Urinary bladder (tissue), 4 donors: Measurements from ENCODE around the gene STK4. TPM values are rescaled to one million over a fixed set of nuclear protein-coding genes. Genes with fewer than 3 reads are reported as not detected.

Experiments
- DNase-seq: peaks from one replicate; pipeline ENCODE4 v3.0.0-alpha.2; 2015; ENCODE audit errors: extremely low spot score
- H3K27ac ChIP-seq: one replicate; pipeline ENCODE4 v1.5.1; 2013; ENCODE audit warnings: low read depth, mild to moderate bottlenecking, moderate library complexity
- H3K36me3 ChIP-seq: one replicate; pipeline ENCODE4 v1.6.1; 2013; ENCODE audit warnings: mild to moderate bottlenecking, moderate library complexity; ENCODE audit not compliant: insufficient read depth
- H3K4me1 ChIP-seq: one replicate; pipeline ENCODE4 v1.6.1; 2013; ENCODE audit warnings: mild to moderate bottlenecking, moderate library complexity; ENCODE audit not compliant: insufficient read depth
- H3K4me3 ChIP-seq: one replicate; pipeline ENCODE4 v1.5.1; 2013; ENCODE audit warnings: low read depth, low read length
- WGBS: extraction: QIAGEN DNeasy Blood & Tissue Kit; methylation state at CpG from one replicate; pipeline ENCODE4 v1.1.7; 2013; 5-methylcytosine and 5-hydroxymethylcytosine counted together
- polyA plus RNA-seq: library from polyadenylated mRNA; stranded (reverse); fragments of 200-250 nt; gene quantifications from one replicate; pipeline ENCODE4 v1.2.3, GENCODE V29; 2013
- total RNA-seq: library from RNA; depleted of rRNA; stranded (reverse); fragments of >200 nt; gene quantifications from one replicate; pipeline ENCODE4 v1.2.3, GENCODE V29; 2014
- donor health status: healthy with polysubstance abuse.
- donor health status: healthy.

The STK4 gene
- total and polyA plus RNA-seq, 2 donors: 11.6 to 37.5 TPM

DNA sequence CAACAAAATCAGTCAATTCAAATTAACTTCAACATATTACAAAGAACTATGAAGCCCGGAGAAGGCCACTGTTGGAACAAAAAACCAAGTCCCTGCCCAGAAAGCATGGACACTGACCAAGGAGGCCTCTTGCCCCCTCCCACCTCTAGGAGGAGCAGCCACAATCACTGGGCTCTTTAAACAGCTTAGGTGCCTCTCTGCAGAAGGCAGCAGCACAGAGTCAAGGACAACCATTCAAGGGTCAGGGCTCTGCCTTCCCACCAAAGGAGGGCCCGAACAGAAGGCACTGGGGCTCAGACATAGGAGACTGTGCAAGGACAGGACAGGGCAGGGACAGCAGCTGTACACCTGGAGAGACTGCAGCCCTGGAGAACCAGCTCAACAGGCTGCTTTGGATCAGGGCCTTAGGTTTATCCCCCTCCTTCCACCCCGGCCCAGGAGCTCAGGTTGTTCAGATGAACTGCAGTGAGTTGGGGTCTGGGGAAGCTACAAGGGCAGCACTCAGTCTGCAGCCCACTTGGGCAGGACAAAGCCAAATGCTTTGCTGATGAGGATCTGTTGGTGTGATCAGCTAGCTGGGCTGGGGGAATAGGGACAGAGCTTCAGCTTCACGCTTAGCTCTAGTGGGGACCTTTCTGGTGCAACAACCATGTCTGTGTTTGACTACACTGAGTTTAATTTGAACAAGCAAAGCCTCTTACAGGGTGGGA is 23.9 kb upstream of the STK4 start:
- WGBS: 80% methylated on average over 4 of the region's 4 CpGs
- Histone ChIP-seq H3K4me3 (no peak overlapping the region), H3K36me3 (no peaks in the 10 kb centered on the region), H3K27ac (no peak overlapping the region), H3K4me1 (no peaks in the 10 kb centered on the region)
- DNase-seq: no peak

DNA sequence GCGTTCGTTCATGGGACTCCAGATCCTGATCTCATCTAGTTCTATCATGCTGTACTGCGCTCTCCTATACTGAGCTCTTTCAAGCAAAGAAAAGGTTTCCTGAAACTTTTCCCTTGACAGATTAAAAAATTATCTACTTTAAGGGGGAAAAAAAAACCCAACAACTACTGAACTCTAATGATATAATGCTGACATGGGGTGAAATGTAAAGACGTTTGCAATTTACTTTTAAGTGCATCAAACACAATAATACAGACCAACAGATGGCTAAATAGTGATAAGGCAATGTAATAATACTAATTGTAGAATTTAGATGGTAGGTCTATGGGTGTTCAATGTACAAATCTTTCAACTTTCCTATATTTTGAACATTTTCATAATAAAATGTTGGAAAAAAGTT is 22.5 kb upstream of the STK4 start:
- WGBS: 87% methylated on average over 4 of the region's 4 CpGs
- H3K4me3 ChIP-seq: no peak overlapping the region
- H3K36me3 ChIP-seq: no peaks in the 10 kb centered on the region
- H3K27ac ChIP-seq: no peak overlapping the region
- no peaks in the 10 kb centered on the region for H3K4me1 ChIP-seq
- DNase-seq: no peak

DNA sequence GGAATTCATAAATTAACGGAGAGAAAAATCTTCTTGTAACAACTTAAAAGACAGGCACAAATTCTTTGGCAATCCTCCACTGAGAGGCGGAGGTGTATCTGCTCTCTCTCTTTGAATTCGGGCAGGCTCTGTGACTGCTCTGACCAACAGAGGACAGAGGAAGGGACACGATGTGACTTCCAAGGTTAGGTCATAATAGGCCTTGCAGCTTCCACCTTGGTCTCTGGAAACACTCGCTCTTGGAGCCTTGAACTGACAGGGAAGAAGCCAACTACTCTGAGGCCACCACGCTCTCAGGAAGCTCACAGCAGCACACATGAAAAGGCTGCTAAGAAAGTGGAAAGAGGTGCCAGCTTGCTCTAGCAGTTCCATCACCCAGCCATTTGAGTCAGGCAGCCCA is 21.1 kb upstream of the STK4 start:
- no peak for DNase-seq
- H3K4me3 ChIP-seq: no peak overlapping the region
- 89% methylated on average over 6 of the region's 6 CpGs for WGBS
- no peaks in the 10 kb centered on the region for H3K4me1 ChIP-seq
- H3K27ac ChIP-seq: no peak overlapping the region
- H3K36me3 ChIP-seq: no peaks in the 10 kb centered on the region

DNA sequence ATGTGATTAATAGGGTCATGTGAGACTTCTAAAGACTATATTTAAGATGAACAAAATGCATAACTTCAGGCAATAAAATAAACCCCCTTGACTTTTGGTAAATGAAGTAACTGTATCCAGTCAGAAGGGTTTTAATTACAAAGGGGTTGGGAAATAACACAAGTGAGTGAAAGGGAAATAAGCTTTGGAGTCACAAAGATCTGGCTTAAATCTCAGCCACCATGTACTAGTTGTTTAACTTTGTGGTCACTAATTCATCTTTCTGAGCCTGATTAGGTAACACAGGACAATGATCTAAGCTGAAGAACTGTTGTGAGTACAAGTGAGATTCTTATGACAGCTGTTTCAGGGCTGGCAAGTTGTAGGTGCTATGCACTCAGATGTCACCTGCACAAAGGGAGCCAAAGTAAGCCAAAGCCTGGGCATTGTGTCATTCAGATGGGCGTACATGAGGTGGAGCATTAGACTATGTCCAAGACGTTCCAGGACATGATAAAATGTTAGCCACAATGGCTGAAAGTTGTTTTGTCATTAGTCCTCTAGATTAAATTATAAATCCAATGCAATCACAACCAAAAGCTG is 19.9 kb upstream of the STK4 start:
- no peak overlapping the region for H3K27ac ChIP-seq
- no peak overlapping the region for H3K4me3 ChIP-seq
- H3K36me3 ChIP-seq: peaks cover 2% of the 10 kb centered on the region
- no peak for DNase-seq
- WGBS: 88% methylated on average over 2 of the region's 2 CpGs
- no peaks in the 10 kb centered on the region for H3K4me1 ChIP-seq

DNA sequence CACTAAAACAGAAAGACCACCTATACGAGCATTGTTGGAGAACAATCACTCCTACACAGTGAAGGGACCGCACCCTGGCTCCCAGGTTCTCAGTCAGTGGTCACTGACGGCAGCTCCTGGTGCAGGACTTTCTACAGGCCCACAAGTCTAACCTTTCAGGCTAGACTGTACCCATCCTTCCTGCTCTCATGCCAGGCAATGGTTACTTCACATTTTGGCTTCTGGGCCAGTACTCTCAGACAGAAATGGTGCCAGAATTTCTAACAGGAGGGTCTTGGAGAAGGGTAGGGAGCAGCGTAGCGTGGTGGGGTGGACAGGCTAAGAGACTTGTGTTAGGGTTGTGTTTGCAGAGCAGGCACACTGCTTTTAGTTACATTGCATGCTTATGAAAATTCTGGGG is 18.2 kb upstream of the STK4 start:
- no peak overlapping the region for H3K27ac ChIP-seq
- peaks cover 2% of the 10 kb centered on the region for H3K36me3 ChIP-seq
- 95% methylated on average over 5 of the region's 5 CpGs for WGBS
- no peak overlapping the region for H3K4me3 ChIP-seq
- H3K4me1 ChIP-seq: no peaks in the 10 kb centered on the region
- no peak for DNase-seq

DNA sequence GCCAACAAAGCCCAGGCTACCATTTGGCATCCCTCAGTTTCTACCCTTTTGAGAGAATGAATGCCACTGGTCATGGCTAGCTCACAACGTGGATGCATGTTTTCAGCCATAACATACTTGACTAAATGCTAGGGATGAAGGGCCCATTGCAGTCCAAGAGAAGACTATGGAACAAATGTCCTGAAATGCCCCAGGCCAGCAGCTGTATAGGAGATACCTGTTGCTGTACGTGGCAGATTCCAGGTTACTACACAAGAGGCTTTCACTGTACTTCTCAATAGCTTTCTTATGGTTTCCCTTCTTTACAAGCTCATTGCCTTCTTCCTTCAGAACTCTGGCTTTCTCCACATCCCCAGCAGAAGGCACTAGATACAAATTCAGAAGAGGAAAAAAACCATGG is 17.8 kb upstream of the STK4 start:
- 92% methylated on average over 2 of the region's 2 CpGs for WGBS
- H3K4me1 ChIP-seq: no peaks in the 10 kb centered on the region
- H3K4me3 ChIP-seq: no peak overlapping the region
- H3K27ac ChIP-seq: no peak overlapping the region
- peaks cover 2% of the 10 kb centered on the region for H3K36me3 ChIP-seq
- DNase-seq: no peak

DNA sequence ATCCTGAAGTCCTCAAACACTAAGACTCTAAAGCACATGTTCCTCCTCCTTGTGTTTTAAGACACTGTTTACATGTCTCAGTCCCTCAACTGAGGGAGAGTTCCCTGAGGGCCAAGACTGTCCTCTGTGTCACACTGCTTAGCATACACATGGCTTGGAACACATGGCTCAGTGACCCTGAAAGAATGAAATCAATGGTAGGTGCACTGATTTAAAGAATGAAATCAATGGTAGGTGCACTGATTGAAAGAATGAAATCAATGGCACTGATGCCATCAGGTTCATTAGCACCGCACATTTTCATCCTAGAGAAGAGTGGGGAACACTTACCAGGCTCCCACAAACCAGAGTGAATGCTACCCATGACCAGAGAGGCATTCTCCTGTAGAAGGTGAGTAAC is 15.9 kb upstream of the STK4 start:
- no peak for DNase-seq
- WGBS: 94% methylated on average over 1 of the region's 1 CpG
- Histone ChIP-seq H3K4me3 (no peak overlapping the region), H3K36me3 (peaks cover 2% of the 10 kb centered on the region), H3K27ac (no peak overlapping the region), H3K4me1 (no peaks in the 10 kb centered on the region)

DNA sequence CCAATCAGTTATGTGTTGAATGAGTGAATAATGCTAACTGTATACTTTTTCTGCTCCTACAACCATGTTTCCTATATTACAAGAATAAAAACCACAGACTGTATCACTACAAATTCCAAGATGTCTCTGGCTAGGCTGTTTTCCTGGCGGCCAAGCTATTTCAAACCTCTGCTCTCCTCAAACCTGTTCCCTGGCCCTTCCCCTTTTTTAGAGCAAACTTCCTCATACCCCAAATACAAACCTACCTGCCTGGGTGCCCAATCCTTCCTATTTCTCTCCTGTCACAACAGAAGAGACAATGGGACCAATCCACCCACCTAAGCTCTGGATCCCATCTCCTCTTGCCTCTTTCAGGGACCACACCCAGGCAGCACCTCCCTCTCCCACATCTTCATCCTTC is 13.6 kb upstream of the STK4 start:
- Histone ChIP-seq H3K27ac (no peak overlapping the region), H3K4me1 (no peaks in the 10 kb centered on the region), H3K36me3 (peaks cover 2% of the 10 kb centered on the region), H3K4me3 (no peak overlapping the region)
- no peak for DNase-seq
- WGBS: 87% methylated on average over 1 of the region's 1 CpG

DNA sequence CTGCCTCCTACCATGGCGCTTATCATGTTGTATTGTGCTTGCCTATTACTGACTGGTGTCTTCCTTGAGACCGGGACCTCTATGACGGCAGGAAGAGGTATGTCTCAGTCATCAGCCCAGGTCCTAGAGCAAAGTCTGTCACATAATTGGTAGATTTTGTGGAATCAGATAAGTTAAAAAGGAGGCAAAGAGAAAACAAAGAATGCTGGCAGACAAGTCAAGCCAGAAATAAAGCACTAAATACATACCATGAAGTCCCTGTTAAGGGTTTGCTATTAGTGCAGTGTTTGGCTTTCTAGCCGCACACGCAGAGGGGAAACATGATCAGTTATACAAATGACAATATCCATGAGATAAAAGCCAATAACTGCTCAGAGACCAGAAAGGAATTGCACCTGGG is 12.1 kb upstream of the STK4 start:
- H3K36me3 ChIP-seq: peaks cover 2% of the 10 kb centered on the region
- H3K4me1 ChIP-seq: no peaks in the 10 kb centered on the region
- WGBS: 92% methylated on average over 5 of the region's 5 CpGs
- no peak overlapping the region for H3K27ac ChIP-seq
- no peak overlapping the region for H3K4me3 ChIP-seq
- DNase-seq: peak; percentile 60

DNA sequence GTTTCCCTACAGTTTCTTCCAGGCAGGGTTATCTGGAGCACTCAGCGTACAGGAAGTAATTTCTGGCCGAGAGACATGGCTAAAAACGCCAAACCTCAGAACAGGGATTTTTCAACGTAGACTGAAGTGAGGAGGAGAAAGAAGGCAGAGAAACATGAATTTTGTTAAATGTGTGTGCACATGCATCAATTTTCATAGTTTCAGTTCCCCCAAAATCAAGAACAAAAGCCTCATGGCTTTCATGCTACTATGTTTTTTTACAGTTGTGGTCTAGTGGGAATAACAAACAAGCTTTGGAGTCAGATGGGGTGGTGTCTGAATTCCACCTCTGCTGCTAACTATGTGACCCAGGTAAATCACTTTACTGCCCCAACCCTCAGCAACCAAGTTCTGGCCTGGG is 11.0 kb upstream of the STK4 start:
- H3K36me3 ChIP-seq: peaks cover 2% of the 10 kb centered on the region
- H3K4me3 ChIP-seq: no peak overlapping the region
- DNase-seq: no peak
- 78% methylated on average over 4 of the region's 4 CpGs for WGBS
- no peak overlapping the region for H3K27ac ChIP-seq
- H3K4me1 ChIP-seq: no peaks in the 10 kb centered on the region

DNA sequence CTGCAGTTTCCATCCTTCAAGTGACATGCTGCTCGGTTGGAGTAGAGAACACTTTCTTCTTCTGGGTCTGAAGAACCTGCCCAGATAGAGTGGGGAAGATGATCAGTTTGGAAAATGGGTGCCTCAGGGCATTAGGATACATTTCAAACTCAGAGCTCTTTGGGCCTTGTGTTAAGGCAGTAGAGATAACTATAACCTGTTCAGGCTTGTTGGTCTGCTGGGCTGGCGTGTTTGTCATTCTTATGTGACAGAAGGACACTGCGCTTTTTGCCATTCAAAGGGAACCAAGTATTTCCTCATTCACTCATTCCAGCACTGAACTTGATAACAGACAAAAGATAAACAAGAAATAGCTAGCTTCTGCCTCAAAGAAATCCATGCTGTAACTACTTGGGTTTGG is 9.9 kb upstream of the STK4 start:
- Histone ChIP-seq H3K4me3 (no peak overlapping the region), H3K27ac (no peak overlapping the region), H3K36me3 (no peaks in the 10 kb centered on the region), H3K4me1 (no peaks in the 10 kb centered on the region)
- 84% methylated on average over 3 of the region's 3 CpGs for WGBS
- peak; percentile 47 for DNase-seq

DNA sequence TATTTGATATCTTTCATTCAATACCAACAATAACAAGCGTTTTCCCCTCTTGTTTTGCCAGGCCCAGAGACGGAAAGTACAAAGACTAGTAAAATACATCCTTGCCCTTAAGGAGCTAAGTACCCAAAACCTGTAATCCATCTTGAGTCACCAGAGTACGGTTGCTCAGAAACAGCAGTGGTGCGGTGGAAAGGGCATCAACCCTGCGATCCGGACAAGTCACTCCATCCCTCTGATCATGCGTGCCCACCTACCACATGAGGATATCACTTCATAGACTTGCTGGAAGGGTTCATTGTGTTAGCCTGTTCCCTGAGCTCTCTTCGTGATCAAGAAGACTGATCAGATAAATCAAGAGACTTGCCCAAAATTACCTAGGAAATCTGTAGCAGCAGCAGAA is 8.0 kb upstream of the STK4 start:
- Histone ChIP-seq H3K4me1 (no peaks in the 10 kb centered on the region), H3K27ac (no peak overlapping the region), H3K36me3 (no peaks in the 10 kb centered on the region), H3K4me3 (no peak overlapping the region)
- WGBS: 89% methylated on average over 8 of the region's 8 CpGs
- no peak for DNase-seq

DNA sequence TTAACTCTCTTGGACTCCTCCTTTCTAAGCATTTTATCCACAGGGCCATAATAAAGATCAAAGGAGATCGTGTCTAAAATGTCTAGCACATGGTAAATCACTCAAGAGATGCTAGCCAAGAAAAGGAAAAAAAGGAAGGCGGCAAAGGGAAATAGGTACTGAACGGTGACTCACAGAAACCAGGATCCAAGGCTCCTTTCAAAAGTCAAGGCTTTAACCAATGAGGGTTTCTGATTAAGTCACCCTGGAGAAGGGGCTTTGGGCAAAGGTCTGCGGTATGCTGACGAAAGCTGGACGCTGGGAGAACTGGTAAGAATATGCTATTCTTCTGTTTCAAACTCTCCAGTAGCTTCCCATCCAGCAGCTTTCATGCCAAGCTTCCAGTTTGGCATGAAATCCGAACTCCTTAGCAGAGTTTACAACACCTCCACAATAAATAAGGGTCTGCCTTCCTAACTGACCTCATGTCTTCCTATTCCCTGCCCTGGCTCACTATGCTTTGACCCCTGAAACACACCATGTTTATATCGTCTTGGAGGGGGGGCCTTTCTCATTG is 7.2 kb upstream of the STK4 start:
- DNase-seq: no peak
- Histone ChIP-seq H3K27ac (no peak overlapping the region), H3K36me3 (no peaks in the 10 kb centered on the region), H3K4me1 (no peaks in the 10 kb centered on the region), H3K4me3 (no peak overlapping the region)
- WGBS: 24% methylated on average over 8 of the region's 8 CpGs

DNA sequence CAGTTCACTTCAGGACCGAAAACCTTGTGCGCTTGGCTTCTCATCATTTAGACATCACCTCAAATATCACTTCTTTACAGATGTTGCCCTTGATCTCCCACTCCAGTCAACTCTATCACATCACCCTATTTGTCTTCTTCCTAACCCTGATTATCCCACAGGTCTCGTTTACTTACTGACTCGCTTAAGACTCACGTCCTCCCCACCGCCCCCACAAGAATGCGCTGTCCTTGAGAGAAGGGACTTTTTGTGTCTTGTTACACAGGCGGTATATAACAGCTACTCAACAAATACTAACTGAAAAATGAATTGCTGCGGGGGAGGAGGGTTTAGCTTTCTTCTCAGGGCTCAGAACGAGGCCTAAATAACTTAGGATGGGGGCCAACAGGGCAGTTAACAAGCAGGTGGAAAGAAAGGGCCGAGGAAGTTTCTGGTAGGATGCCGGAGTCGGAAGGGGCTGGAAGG is 6.6 kb upstream of the STK4 start:
- Histone ChIP-seq H3K4me1 (no peaks in the 10 kb centered on the region), H3K36me3 (no peaks in the 10 kb centered on the region), H3K27ac (no peak overlapping the region), H3K4me3 (peak overlapping the region; percentile 91)
- 8% methylated on average over 13 of the region's 13 CpGs for WGBS
- DNase-seq: no peak
